ENCODE results near the gene PGAM5. TPM values are rescaled to one million over a fixed set of nuclear protein-coding genes. Genes with fewer than 3 reads are reported as not detected.

PGAM5 gene
- total RNA-seq, 1 experiment from 2014 or later = 121 TPM

DNA sequence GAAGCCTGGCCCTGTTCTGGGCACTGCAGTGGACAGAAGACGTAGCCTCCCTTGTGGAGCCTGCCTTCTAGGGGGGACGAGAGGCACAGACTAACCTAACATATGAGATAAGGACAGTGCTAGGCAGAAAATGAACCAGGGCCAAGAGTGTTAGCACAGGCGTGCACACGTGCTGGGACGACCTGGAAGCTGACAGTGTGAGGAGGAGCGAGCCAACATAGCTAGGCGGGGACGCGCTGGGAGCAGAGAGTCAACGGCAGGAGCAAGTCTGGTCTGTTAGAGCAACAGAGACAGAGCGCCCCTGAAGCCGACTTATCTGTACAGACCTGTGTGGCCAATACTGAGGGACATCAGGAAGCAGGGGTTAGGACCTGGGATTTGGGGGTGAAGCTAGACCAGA, 15.2 kb upstream of the PGAM5 start:
- TF ChIP-seq, protein P1, sequence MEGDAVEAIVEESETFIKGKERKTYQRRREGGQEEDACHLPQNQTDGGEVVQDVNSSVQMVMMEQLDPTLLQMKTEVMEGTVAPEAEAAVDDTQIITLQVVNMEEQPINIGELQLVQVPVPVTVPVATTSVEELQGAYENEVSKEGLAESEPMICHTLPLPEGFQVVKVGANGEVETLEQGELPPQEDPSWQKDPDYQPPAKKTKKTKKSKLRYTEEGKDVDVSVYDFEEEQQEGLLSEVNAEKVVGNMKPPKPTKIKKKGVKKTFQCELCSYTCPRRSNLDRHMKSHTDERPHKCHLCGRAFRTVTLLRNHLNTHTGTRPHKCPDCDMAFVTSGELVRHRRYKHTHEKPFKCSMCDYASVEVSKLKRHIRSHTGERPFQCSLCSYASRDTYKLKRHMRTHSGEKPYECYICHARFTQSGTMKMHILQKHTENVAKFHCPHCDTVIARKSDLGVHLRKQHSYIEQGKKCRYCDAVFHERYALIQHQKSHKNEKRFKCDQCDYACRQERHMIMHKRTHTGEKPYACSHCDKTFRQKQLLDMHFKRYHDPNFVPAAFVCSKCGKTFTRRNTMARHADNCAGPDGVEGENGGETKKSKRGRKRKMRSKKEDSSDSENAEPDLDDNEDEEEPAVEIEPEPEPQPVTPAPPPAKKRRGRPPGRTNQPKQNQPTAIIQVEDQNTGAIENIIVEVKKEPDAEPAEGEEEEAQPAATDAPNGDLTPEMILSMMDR (conservative IDR thresholded peaks at IDR 0.05; ENCODE audit: low read depth, low read length) = no peak
- no peak for TF ChIP-seq EZH2 (IDR thresholded peaks at IDR 0.05; ENCODE audit: borderline replicate concordance, low read depth, low read length, poor library complexity, severe bottlenecking)
- CTCF ChIA-PET = no interaction called here

DNA sequence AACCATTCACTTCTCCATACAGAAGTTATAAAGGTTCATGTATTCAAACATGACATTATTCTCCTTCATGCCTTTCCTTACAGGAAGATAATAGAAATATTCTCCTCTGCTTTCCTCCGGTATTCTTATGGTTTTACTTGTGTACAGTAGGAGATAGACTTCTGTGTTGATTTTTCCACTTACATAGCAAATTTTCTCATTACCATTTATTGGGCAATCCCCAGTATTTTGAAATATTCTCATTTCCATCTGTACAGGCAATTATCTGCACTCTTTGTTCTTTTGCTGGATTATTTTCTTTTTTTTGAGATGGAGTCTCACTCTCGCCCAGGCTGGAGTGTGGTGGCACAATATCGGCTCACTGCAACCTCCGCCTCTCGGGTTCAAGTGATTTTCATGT, 12.3 kb upstream of the PGAM5 start:
- POLR2A ChIA-PET (ENCODE audit: low non-redundant PET) = no interaction called here
- no peaks in the 10 kb centered on the region for H3K27me3 ChIP-seq (replicated peaks; ENCODE audit: insufficient read depth, low read depth, low read length, poor library complexity)
- TF ChIP-seq, protein P1 (conservative IDR thresholded peaks at IDR 0.05; ENCODE audit: low read depth, low read length) = no peak
- TF ChIP-seq EZH2 (IDR thresholded peaks at IDR 0.05; ENCODE audit: borderline replicate concordance, low read depth, low read length, poor library complexity, severe bottlenecking) = no peak
- H3K36me3 ChIP-seq (ENCODE audit: insufficient read depth, low read length, poor library complexity, severe bottlenecking) = peaks cover 55% of the 10 kb centered on the region
- BruUV-seq (replicated peaks) = no TSS peak
- no peak overlapping the region for H3K27ac ChIP-seq (ENCODE audit: low read depth, low read length, poor library complexity, severe bottlenecking)
- H3K9me3 ChIP-seq (ENCODE audit: low read depth, low read length, poor library complexity, severe bottlenecking) = no peaks in the 10 kb centered on the region
- no peak overlapping the region for H3K4me3 ChIP-seq (ENCODE audit: low read depth, low read length, poor library complexity, severe bottlenecking)
- CTCF ChIA-PET = interaction anchor here (0.6 kb wide), 1 partner anchor 9 kb away, joined by 3 read pairs; no protein-coding TSS in a partner anchor
- H3K4me1 ChIP-seq (ENCODE audit: insufficient read depth, low read length, poor library complexity, severe bottlenecking) = no peaks in the 10 kb centered on the region
- no peak for DNase-seq (ENCODE audit: low spot score)
- intact Hi-C loops (cut with micrococcal nuclease; ENCODE audit: unreplicated experiment) = no loop called here

More for the DNA sequence above, 15.2 kb upstream of the PGAM5 start:
- POLR2A ChIA-PET (ENCODE audit: low non-redundant PET) = no interaction called here
- intact Hi-C loops (cut with micrococcal nuclease; ENCODE audit: unreplicated experiment) = no loop called here
- Histone ChIP-seq H3K4me1 (ENCODE audit: insufficient read depth, low read length, poor library complexity, severe bottlenecking) (no peaks in the 10 kb centered on the region), H3K27ac (ENCODE audit: low read depth, low read length, poor library complexity, severe bottlenecking) (no peak overlapping the region), H3K36me3 (ENCODE audit: insufficient read depth, low read length, poor library complexity, severe bottlenecking) (peaks cover 55% of the 10 kb centered on the region), H3K4me3 (ENCODE audit: low read depth, low read length, poor library complexity, severe bottlenecking) (no peak overlapping the region), H3K27me3 (replicated peaks; ENCODE audit: insufficient read depth, low read depth, low read length, poor library complexity) (no peaks in the 10 kb centered on the region), H3K9me3 (ENCODE audit: low read depth, low read length, poor library complexity, severe bottlenecking) (no peaks in the 10 kb centered on the region)
- no TSS peak for BruUV-seq (replicated peaks)
- DNase-seq (ENCODE audit: low spot score) = no peak

DNA sequence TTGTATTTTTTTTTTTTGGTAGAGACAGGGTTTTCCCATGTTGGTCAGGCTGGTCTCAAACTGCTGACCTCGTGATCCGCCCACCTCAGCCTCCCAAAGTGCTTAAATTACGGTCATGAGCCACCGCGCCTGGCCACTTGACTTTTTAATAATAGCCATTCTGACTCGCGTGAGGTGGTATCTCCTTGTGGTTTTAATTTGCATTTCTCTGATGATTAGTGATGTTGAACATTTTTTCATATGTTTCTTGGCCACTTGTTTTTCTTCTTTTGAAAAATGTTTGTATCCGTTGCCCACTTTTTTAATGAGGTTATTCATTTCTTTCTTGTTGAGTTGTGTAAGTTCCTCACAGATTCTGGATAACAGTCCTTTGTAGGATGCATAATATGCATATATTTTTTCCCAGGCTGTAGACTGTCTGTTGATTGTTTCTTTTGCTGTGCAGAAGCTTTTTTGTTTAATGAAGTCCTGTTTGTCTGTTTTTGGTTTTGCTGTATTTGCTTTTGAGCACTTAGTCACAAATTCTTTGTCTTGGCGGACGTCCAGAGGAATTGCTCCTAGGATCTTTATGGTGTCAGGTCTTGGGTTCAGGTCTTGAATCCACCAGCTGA, 10.3 kb upstream of the PGAM5 start:
- ChIA-PET POLR2A (ENCODE audit: low non-redundant PET) (no interaction called here), CTCF (no interaction called here)
- no TSS peak for BruUV-seq (replicated peaks)
- intact Hi-C loops (cut with micrococcal nuclease; ENCODE audit: unreplicated experiment) = no loop called here
- Histone ChIP-seq H3K4me1 (ENCODE audit: insufficient read depth, low read length, poor library complexity, severe bottlenecking) (no peaks in the 10 kb centered on the region), H3K27ac (ENCODE audit: low read depth, low read length, poor library complexity, severe bottlenecking) (no peak overlapping the region), H3K27me3 (replicated peaks; ENCODE audit: insufficient read depth, low read depth, low read length, poor library complexity) (no peaks in the 10 kb centered on the region), H3K9me3 (ENCODE audit: low read depth, low read length, poor library complexity, severe bottlenecking) (no peaks in the 10 kb centered on the region), H3K4me3 (ENCODE audit: low read depth, low read length, poor library complexity, severe bottlenecking) (no peak overlapping the region), H3K36me3 (ENCODE audit: insufficient read depth, low read length, poor library complexity, severe bottlenecking) (peaks cover 56% of the 10 kb centered on the region)
- no peak for DNase-seq (ENCODE audit: low spot score)
- TF ChIP-seq EZH2 (IDR thresholded peaks at IDR 0.05; ENCODE audit: borderline replicate concordance, low read depth, low read length, poor library complexity, severe bottlenecking) = no peak
- TF ChIP-seq, protein P1 (conservative IDR thresholded peaks at IDR 0.05; ENCODE audit: low read depth, low read length) = no peak

Data from A673 (cell line).